Neuronal stem cell (in vitro differentiated cells): ENCODE data around the gene CDH13.

Experiments
- DNase-seq: peaks from one replicate; pipeline ENCODE4 v3.0.0-alpha.2; 2013; ENCODE audit warnings: low spot score
- H2AFZ ChIP-seq: one replicate; pipeline ENCODE4 v1.6.1; 2013; ENCODE audit warnings: mild to moderate bottlenecking, low read length, inconsistent platforms
- H2AK5ac ChIP-seq: 2 replicates; pipeline ENCODE4 v1.6.1; 2013; ENCODE audit warnings: low read depth, mild to moderate bottlenecking, inconsistent platforms, low read length, moderate library complexity, mixed read lengths
- H2BK120ac ChIP-seq: 2 replicates; pipeline ENCODE4 v1.6.1; 2013; ENCODE audit warnings: low read depth, mild to moderate bottlenecking, inconsistent platforms, low read length, moderate library complexity, mixed read lengths
- H2BK12ac ChIP-seq: one replicate; pipeline ENCODE4 v1.6.1; 2013; ENCODE audit warnings: low read length, inconsistent platforms
- H2BK15ac ChIP-seq: 2 replicates; pipeline ENCODE4 v1.6.1; 2013; ENCODE audit warnings: mild to moderate bottlenecking, low read length, inconsistent platforms, mixed read lengths
- H2BK5ac ChIP-seq: one replicate; pipeline ENCODE4 v1.6.1; 2013; ENCODE audit warnings: inconsistent platforms, mild to moderate bottlenecking, low read length, moderate library complexity
- H3K14ac ChIP-seq: one replicate; pipeline ENCODE4 v1.6.1; 2013; ENCODE audit warnings: low read length, inconsistent platforms
- H3K18ac ChIP-seq: 2 replicates; pipeline ENCODE4 v1.6.1; 2013; ENCODE audit warnings: low read length, inconsistent platforms
- H3K23ac ChIP-seq: 2 replicates; pipeline ENCODE4 v1.6.1; 2013; ENCODE audit warnings: low read depth, mild to moderate bottlenecking, mixed read lengths, low read length, inconsistent platforms; ENCODE audit not compliant: poor library complexity
- H3K27ac ChIP-seq: replicated peaks from 3 replicates; pipeline ENCODE4 v1.5.1; 2013; ENCODE audit warnings: low read length, inconsistent platforms
- H3K27me3 ChIP-seq, 3 experiments: 2 replicates each; pipeline ENCODE4 v1.6.1; 2013; ENCODE audit warnings: low read length in 3 of 3, mild to moderate bottlenecking in 2 of 3, inconsistent platforms in 1 of 3, low read depth in 1 of 3, mixed read lengths in 1 of 3, moderate library complexity in 1 of 3; ENCODE audit not compliant: control insufficient read depth in 3 of 3, insufficient read depth in 3 of 3
- H3K36me3 ChIP-seq, 2 donors: replicated peaks in 1 of 2; 2 replicates each; pipeline ENCODE4 v1.6.1; 2013; ENCODE audit warnings: low read length in 2 of 2; ENCODE audit not compliant: control insufficient read depth in 2 of 2, insufficient read depth in 2 of 2
- H3K4ac ChIP-seq: 2 replicates; pipeline ENCODE4 v1.6.1; 2013; ENCODE audit warnings: inconsistent platforms, mild to moderate bottlenecking, low read length, moderate library complexity
- H3K4me1 ChIP-seq, 2 donors: 1 replicate in 1 of 2; 2 replicates in 1 of 2; pipeline ENCODE4 v1.6.1; 2013; ENCODE audit warnings: low read length in 2 of 2, low read depth in 1 of 2; ENCODE audit not compliant: control insufficient read depth in 2 of 2, insufficient read depth in 1 of 2
- H3K4me2 ChIP-seq: one replicate; pipeline ENCODE4 v1.6.1; 2013; ENCODE audit warnings: mild to moderate bottlenecking, low read length, inconsistent platforms; ENCODE audit not compliant: insufficient read depth, poor library complexity, severe bottlenecking
- H3K4me3 ChIP-seq, 2 donors: 2 replicates each; pipeline ENCODE4 v1.5.1; 2013; ENCODE audit warnings: low read length in 2 of 2, mild to moderate bottlenecking in 2 of 2, inconsistent platforms in 1 of 2, moderate library complexity in 1 of 2
- H3K79me1 ChIP-seq: one replicate; pipeline ENCODE4 v1.6.1; 2013; ENCODE audit warnings: low read depth, mild to moderate bottlenecking, inconsistent platforms, low read length, moderate library complexity
- H3K9ac ChIP-seq: one replicate; pipeline ENCODE4 v1.6.1; 2013; ENCODE audit warnings: mild to moderate bottlenecking, low read depth, low read length, inconsistent platforms; ENCODE audit not compliant: poor library complexity
- H3K9me3 ChIP-seq, 2 donors: replicated peaks in 1 of 2; 2 replicates each; pipeline versions ENCODE3 to v1.6.1; 2013; ENCODE audit warnings: low read length in 2 of 2, mild to moderate bottlenecking in 2 of 2, inconsistent platforms in 1 of 2, low read depth in 1 of 2, mixed read lengths in 1 of 2, moderate library complexity in 1 of 2; ENCODE audit not compliant: control insufficient read depth in 2 of 2, insufficient read depth in 1 of 2
- H4K8ac ChIP-seq: one replicate; pipeline ENCODE4 v1.6.1; 2013; ENCODE audit warnings: low read depth, mild to moderate bottlenecking, inconsistent platforms, low read length, moderate library complexity
- H4K91ac ChIP-seq: one replicate; pipeline ENCODE4 v1.6.1; 2013; ENCODE audit warnings: low read length, low read depth, mild to moderate bottlenecking, inconsistent platforms; ENCODE audit not compliant: poor library complexity
- WGBS, 2 donors: extraction: QIAGEN DNeasy Blood & Tissue Kit; methylation state at CpG; one replicate each; pipeline ENCODE4 v1.1.7; 2013; ENCODE audit warnings: missing lambda C conversion rate in 2 of 2, mixed read lengths in 1 of 2; ENCODE audit not compliant: insufficient read length in 2 of 2, insufficient replicate concordance in 1 of 2; ENCODE audit errors: extremely low coverage in 2 of 2; 5-methylcytosine and 5-hydroxymethylcytosine counted together

CDH13 gene

DNA sequence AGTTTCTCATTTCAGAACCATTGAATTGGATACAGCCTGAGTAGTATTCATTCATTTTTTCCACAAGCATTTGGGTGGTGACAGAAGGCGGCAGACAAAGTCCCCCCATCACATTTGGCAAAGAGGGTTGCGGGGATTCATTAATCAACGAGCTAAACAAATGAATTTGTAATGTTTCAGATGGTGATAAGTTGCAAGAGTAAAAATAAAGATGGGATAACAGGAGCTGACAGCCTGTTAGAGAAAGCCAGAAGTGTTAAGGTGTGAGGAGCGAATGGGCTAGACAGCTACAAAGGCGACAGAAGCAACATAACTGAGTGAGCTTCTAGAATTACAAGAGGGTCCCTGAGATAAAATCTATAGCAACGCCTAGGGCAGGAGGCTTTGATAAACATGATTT is 838.2 kb downstream of the CDH13 start:
- no peaks in the 10 kb centered on the region for H3K9me3 ChIP-seq
- H3K4me2 ChIP-seq = no peak overlapping the region
- no peak overlapping the region for H2BK15ac ChIP-seq
- H2BK12ac ChIP-seq = no peak overlapping the region
- H3K27ac ChIP-seq = no peak overlapping the region
- H4K8ac ChIP-seq = no peak overlapping the region
- H3K4me1 ChIP-seq = no peaks in the 10 kb centered on the region
- H3K36me3 ChIP-seq = no peaks in the 10 kb centered on the region
- H2AK5ac ChIP-seq = no peak overlapping the region
- H2BK5ac ChIP-seq = no peak overlapping the region
- H3K27me3 ChIP-seq = no peaks in the 10 kb centered on the region
- no peak overlapping the region for H3K14ac ChIP-seq
- H3K23ac ChIP-seq = no peak overlapping the region
- H2AFZ ChIP-seq = no peak overlapping the region
- no CpG with 5 or more reads among the region's 6 CpGs for WGBS, 2 donors
- no peaks in the 10 kb centered on the region for H3K79me1 ChIP-seq
- H3K4me3 ChIP-seq = no peak overlapping the region
- H3K9ac ChIP-seq = no peak overlapping the region
- no peak overlapping the region for H2BK120ac ChIP-seq
- DNase-seq = no peak
- no peak overlapping the region for H3K4ac ChIP-seq
- no peak overlapping the region for H3K18ac ChIP-seq
- H4K91ac ChIP-seq = no peak overlapping the region

DNA sequence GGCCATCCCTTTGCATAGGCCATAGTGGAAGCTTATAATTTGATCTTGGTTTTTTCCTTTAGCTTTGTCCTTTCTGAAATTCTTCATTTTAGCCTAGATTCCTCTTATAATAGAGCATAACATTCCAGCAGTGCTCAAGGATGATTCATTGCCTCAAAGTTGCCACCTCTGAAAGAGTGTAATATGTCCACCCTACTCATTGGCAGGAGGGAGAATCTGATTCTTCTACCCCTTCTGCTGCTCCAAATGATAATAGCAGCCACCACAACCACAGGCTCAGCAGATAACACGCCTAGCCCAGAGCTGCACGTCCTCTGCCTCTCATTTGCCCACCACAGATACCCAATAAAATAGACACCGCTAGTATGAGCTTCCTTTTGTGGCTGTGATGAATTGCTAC is 843.6 kb downstream of the CDH13 start:
- Histone ChIP-seq H2AFZ (no peak overlapping the region), H2BK5ac (no peak overlapping the region), H4K8ac (no peak overlapping the region), H4K91ac (no peak overlapping the region), H3K36me3 (no peaks in the 10 kb centered on the region), H3K4me3 (no peak overlapping the region), H3K27me3 (peaks cover 0 to 2% (median 0%) of the 10 kb centered on the region in 3 experiments), H2BK120ac (no peak overlapping the region), H3K79me1 (no peaks in the 10 kb centered on the region), H3K27ac (no peak overlapping the region), H3K9me3 (no peaks in the 10 kb centered on the region), H2BK15ac (no peak overlapping the region), H3K4me2 (no peak overlapping the region), H3K4ac (no peak overlapping the region), H2BK12ac (no peak overlapping the region), H3K23ac (no peak overlapping the region), H2AK5ac (no peak overlapping the region), H3K18ac (no peak overlapping the region), H3K14ac (no peak overlapping the region), H3K9ac (no peak overlapping the region), H3K4me1 (no peaks in the 10 kb centered on the region)
- no peak for DNase-seq
- WGBS, 2 donors = no CpG with 5 or more reads among the region's 3 CpGs

DNA sequence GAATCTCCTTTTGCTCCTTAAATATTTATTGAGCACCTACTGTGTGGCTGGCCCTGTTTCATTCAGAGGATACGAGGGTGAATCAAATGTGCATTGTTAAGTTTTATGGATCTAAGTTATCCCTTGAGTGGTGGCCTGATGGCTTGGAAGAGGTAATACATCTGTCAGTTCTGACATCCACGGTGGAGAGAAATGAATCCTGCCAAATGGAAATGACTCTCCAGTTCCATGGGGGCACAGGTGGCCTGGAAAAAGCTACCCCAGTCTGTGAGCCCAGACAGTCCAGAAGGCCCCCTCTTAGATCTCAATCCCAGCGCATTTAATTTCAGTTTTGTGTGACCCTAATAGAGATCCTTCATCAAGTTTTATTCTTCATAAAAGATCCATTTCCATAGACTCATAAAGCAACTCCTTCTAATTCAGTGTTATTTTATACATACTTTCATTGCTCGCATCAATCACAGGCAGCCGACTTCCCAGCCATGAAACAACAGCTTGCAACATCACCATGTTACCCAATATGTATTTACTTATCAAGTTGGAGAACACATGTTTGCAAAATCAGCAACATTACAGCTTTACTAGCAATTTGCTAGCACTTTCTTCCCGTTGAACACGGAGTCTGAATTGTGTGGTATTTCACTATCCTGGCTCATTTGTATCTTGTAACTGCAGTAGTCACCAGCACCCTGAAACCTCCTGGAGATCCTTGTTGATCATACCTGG is 846.2 kb downstream of the CDH13 start:
- no peak overlapping the region for H3K14ac ChIP-seq
- H3K79me1 ChIP-seq = no peaks in the 10 kb centered on the region
- no peak overlapping the region for H2BK12ac ChIP-seq
- no peak overlapping the region for H4K91ac ChIP-seq
- H3K18ac ChIP-seq = no peak overlapping the region
- H3K4me2 ChIP-seq = no peak overlapping the region
- no peaks in the 10 kb centered on the region for H3K4me1 ChIP-seq
- H3K4me3 ChIP-seq = no peak overlapping the region
- no peak overlapping the region for H2BK120ac ChIP-seq
- H2AK5ac ChIP-seq = no peak overlapping the region
- DNase-seq = no peak
- H2BK5ac ChIP-seq = no peak overlapping the region
- no peaks in the 10 kb centered on the region for H3K36me3 ChIP-seq
- H3K9ac ChIP-seq = no peak overlapping the region
- H3K23ac ChIP-seq = no peak overlapping the region
- no peaks in the 10 kb centered on the region for H3K9me3 ChIP-seq
- WGBS, 2 donors = no CpG with 5 or more reads among the region's 7 CpGs
- peaks cover 0 to 2% (median 0%) of the 10 kb centered on the region in 3 experiments for H3K27me3 ChIP-seq
- H2BK15ac ChIP-seq = no peak overlapping the region
- no peak overlapping the region for H3K4ac ChIP-seq
- H2AFZ ChIP-seq = no peak overlapping the region
- no peak overlapping the region for H4K8ac ChIP-seq
- no peak overlapping the region for H3K27ac ChIP-seq

DNA sequence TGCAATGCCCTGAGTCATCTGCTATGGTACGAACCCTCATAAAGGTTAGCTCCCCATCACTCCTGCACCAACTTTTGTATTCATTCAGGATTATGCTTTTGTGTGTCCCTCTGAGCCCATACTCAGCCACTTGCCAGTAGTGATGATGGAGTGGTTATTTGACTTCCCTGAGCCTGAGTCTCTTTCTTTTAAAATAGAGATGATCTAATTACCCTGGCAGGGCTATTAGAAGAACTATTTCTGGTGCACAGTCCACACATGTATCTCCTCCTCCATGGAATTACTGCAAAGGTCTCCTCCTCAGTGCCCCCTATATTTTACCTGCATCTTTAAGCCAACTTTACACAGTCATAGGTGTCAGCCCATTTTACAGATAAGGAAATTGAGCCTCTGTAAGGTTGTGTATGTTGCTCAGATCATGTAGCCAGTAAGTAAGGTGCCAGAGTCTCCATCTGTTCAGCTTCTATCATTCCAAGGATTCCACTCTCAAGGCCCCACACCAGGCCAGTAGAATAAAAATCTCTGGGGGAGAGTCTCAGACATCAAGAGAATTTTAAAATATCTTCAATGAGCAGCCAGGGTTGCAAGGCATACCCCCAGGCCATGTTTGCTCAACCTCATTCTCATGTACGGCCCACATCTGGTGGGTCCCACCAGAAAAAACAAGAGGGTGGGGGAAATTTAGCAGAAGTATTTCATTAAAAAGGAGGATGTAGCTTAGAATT is 847.3 kb downstream of the CDH13 start:
- no peak overlapping the region for H2BK120ac ChIP-seq
- no peaks in the 10 kb centered on the region for H3K36me3 ChIP-seq
- whole genome bisulfite sequencing, 2 donors = no CpG with 5 or more reads among the region's 2 CpGs
- no peaks in the 10 kb centered on the region for H3K79me1 ChIP-seq
- H3K27ac ChIP-seq = no peak overlapping the region
- H3K4me2 ChIP-seq = no peak overlapping the region
- no peaks in the 10 kb centered on the region for H3K4me1 ChIP-seq
- H3K4ac ChIP-seq = no peak overlapping the region
- no peak overlapping the region for H2BK12ac ChIP-seq
- H2BK15ac ChIP-seq = no peak overlapping the region
- H4K8ac ChIP-seq = no peak overlapping the region
- H2AK5ac ChIP-seq = no peak overlapping the region
- H2AFZ ChIP-seq = no peak overlapping the region
- H3K18ac ChIP-seq = no peak overlapping the region
- no peak overlapping the region for H3K23ac ChIP-seq
- DNase-seq = no peak
- no peak overlapping the region for H3K4me3 ChIP-seq
- peaks cover 0 to 2% (median 0%) of the 10 kb centered on the region in 3 experiments for H3K27me3 ChIP-seq
- H3K9ac ChIP-seq = no peak overlapping the region
- H3K9me3 ChIP-seq = no peaks in the 10 kb centered on the region
- H3K14ac ChIP-seq = no peak overlapping the region
- H4K91ac ChIP-seq = no peak overlapping the region
- H2BK5ac ChIP-seq = no peak overlapping the region
